IPS-20b (cell line): ENCODE measurements around the gene SLC22A6.

Source experiments
- H3K27ac ChIP-seq: one replicate; pipeline ENCODE4 v1.5.1; 2013; ENCODE audit warnings: low read length
- H3K27me3 ChIP-seq: 2 replicates; pipeline ENCODE4 v1.6.1; 2013; ENCODE audit warnings: mild to moderate bottlenecking, low read length, inconsistent platforms; ENCODE audit not compliant: insufficient read depth
- H3K36me3 ChIP-seq: 2 replicates; pipeline ENCODE4 v1.6.1; 2013; ENCODE audit warnings: low read depth, mild to moderate bottlenecking, inconsistent platforms, low read length, moderate library complexity; ENCODE audit not compliant: insufficient read depth
- H3K4me1 ChIP-seq: 2 replicates; pipeline ENCODE4 v1.6.1; 2013; ENCODE audit warnings: mild to moderate bottlenecking, control low read depth, inconsistent platforms, low read length, moderate library complexity; ENCODE audit not compliant: insufficient read depth
- H3K4me3 ChIP-seq: 2 replicates; pipeline ENCODE4 v1.5.1; 2013; ENCODE audit warnings: mild to moderate bottlenecking, low read length, inconsistent platforms
- H3K9ac ChIP-seq: 2 replicates; pipeline ENCODE4 v1.6.1; 2013; ENCODE audit warnings: low read depth, mild to moderate bottlenecking, inconsistent platforms, low read length, moderate library complexity
- H3K9me3 ChIP-seq: 2 replicates; pipeline ENCODE4 v1.6.1; 2013; ENCODE audit warnings: mild to moderate bottlenecking, low read depth, low read length, inconsistent platforms; ENCODE audit not compliant: insufficient read depth

The SLC22A6 gene

DNA sequence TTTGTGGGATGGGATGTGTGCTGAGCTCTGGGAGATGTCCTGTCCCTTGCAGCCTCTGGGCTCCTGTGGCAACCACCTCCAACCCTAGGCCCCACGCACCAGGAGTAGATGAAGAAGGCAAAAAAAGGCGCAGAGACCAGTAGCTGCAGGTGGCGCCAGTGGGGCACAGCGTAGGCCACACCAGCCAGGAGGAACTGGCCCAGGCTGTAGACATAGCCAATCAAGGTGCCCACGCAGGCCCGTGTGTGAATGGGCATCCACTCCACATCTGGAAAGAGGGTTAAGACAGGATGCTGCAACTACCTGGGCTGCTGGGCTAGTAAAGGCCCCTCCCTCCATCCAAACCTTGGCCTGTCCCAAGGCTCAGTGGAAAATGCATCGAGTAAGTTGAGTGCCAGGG is 3.0 kb downstream of the SLC22A6 start:
- Histone ChIP-seq H3K9ac (no peak overlapping the region), H3K4me1 (no peaks in the 10 kb centered on the region), H3K36me3 (no peaks in the 10 kb centered on the region), H3K27ac (no peak overlapping the region), H3K9me3 (no peaks in the 10 kb centered on the region), H3K27me3 (no peaks in the 10 kb centered on the region), H3K4me3 (no peak overlapping the region)

DNA sequence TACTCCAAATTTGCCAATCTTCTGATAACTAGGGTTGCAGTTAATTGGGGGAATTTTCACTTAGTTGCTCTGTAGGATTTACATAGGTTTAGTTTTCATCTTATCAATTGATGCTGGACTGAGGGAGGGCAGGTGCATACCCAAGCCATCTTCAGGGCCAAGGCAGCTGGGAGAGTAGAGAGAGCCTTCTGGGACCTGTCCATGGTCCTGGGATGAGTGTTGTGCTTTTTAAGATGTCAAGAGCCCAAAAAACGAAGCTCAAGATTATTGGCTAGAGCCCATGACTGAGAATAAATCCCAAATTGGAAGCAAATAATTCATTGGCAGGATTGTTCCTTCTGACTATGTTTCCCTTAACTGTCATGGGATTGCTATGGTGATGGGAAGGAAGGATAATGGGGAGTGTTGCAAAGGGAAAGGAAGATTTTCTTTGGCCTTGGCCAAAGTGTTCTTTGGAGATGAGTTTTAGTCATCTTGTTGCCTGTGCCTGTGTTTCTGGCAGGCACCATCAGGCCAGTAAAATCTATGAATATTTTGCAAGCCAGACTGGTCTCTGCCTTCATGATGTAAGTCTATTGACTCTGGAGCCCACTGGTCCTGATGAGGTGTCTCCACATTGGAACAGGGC is 4.5 kb downstream of the SLC22A6 start:
- H3K36me3 ChIP-seq: no peaks in the 10 kb centered on the region
- no peaks in the 10 kb centered on the region for H3K4me1 ChIP-seq
- H3K4me3 ChIP-seq: no peak overlapping the region
- no peaks in the 10 kb centered on the region for H3K9me3 ChIP-seq
- peaks cover 5% of the 10 kb centered on the region; the same call in 1 of the 2 replicates for H3K27me3 ChIP-seq
- H3K9ac ChIP-seq: no peak overlapping the region
- no peak overlapping the region for H3K27ac ChIP-seq

- Histone ChIP-seq H3K9ac (no peak overlapping the region), H3K9me3 (no peaks in the 10 kb centered on the region), H3K27ac (no peak overlapping the region), H3K4me3 (no peak overlapping the region), H3K4me1 (peaks cover 4% of the 10 kb centered on the region; the same call in 1 of the 2 replicates), H3K27me3 (peaks cover 16% of the 10 kb centered on the region), H3K36me3 (no peaks in the 10 kb centered on the region)
Observed at GRCh38 chr11:62976109-62976508, 8.7 kb downstream of the SLC22A6 start.

- no peak overlapping the region for H3K4me3 ChIP-seq
- H3K27me3 ChIP-seq: peaks cover 16% of the 10 kb centered on the region
- no peaks in the 10 kb centered on the region for H3K36me3 ChIP-seq
- no peak overlapping the region for H3K27ac ChIP-seq
- no peak overlapping the region for H3K9ac ChIP-seq
- no peaks in the 10 kb centered on the region for H3K9me3 ChIP-seq
- H3K4me1 ChIP-seq: peaks cover 4% of the 10 kb centered on the region; the same call in 1 of the 2 replicates
Observed at GRCh38 chr11:62974848-62975522, 9.8 kb downstream of the SLC22A6 start.

DNA sequence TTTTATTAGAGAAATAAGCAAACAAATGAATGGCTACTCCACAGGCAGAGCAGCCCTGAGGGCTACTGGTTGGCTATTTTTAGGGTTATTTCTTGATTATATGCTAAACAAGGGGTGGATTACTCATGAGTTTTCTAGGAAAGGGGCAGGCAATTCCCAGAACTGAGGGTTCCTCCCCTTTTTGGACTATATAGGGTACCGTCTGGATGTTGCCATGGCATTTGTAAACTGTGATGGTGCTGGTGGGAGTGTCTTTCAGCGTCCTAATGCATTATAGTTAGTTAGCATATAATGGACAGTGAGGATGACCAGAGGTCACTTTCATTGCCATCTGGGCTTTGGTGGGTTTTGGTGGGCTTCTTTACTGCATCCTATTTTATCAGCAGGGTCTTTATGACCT is 19.2 kb downstream of the SLC22A6 start:
- Histone ChIP-seq H3K9me3 (no peaks in the 10 kb centered on the region), H3K27ac (no peak overlapping the region), H3K9ac (no peak overlapping the region), H3K4me3 (no peak overlapping the region), H3K27me3 (no peaks in the 10 kb centered on the region), H3K4me1 (no peaks in the 10 kb centered on the region), H3K36me3 (no peaks in the 10 kb centered on the region)

- Histone ChIP-seq H3K9ac (no peak overlapping the region), H3K4me3 (no peak overlapping the region), H3K9me3 (no peaks in the 10 kb centered on the region), H3K4me1 (no peaks in the 10 kb centered on the region), H3K27ac (no peak overlapping the region), H3K36me3 (no peaks in the 10 kb centered on the region), H3K27me3 (no peaks in the 10 kb centered on the region)
Observed at GRCh38 chr11:62962391-62962790, 22.4 kb downstream of the SLC22A6 start.

DNA sequence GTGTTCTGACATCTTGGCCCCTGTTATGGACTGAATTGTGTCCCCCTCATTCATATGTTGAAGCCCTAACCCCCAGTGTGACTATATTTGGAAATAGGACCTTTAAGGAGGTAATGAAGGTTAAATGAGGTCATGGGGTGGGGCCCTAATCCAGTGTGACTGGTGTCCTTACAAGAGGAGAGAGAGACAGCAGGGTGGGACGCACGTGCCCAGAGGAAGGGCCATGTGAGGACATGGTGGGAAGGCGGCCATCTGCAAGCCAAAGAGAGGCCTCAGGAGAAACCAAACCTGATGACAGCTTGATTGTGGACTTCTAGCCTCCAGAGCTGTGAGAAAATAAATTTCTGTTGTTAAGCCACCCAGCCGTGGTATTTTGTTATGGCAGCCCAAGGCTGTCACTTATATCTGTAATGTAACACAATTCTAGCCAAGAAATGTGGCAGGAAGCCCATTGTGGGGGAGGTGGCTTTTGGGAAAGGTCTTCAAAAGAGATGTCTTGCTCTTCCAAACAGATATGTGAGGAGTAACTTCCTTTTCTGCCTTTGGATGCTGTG is 23.7 kb downstream of the SLC22A6 start:
- Histone ChIP-seq H3K9me3 (no peaks in the 10 kb centered on the region), H3K9ac (no peak overlapping the region), H3K27me3 (no peaks in the 10 kb centered on the region), H3K27ac (no peak overlapping the region), H3K36me3 (no peaks in the 10 kb centered on the region), H3K4me1 (no peaks in the 10 kb centered on the region), H3K4me3 (no peak overlapping the region)

DNA sequence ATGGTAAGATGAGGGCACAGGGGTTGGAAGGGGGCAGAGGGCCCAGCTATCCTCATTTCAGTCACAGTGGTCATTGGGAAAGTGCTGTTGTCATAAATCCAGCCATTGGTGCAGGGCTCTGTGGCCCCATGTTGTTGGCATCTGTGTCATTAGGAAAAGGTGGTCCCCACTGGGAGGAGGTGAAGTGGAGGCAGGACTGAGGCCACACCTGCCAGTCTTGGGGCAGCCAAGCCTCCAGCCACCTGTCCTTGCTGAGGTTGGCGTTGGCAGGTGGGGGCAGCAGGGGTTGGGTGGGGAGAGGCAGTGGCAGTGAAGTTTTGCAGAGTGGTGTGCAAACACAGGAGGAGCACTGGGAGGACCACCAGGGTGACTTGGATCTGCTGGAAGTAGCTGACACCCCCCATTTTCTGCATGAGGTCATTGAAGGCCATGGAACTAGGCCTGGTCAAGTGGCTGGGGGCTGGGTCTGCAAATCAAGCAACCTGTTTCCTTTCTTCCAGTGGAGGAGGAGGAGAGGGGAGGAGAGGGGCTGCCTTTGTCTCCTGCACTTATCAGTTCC is 25.3 kb downstream of the SLC22A6 start:
- no peak overlapping the region for H3K27ac ChIP-seq
- no peaks in the 10 kb centered on the region for H3K27me3 ChIP-seq
- no peak overlapping the region for H3K9ac ChIP-seq
- no peak overlapping the region for H3K4me3 ChIP-seq
- no peaks in the 10 kb centered on the region for H3K4me1 ChIP-seq
- no peaks in the 10 kb centered on the region for H3K9me3 ChIP-seq
- H3K36me3 ChIP-seq: no peaks in the 10 kb centered on the region

- H3K4me1 ChIP-seq: no peaks in the 10 kb centered on the region
- H3K4me3 ChIP-seq: no peak overlapping the region
- no peaks in the 10 kb centered on the region for H3K27me3 ChIP-seq
- no peaks in the 10 kb centered on the region for H3K36me3 ChIP-seq
- no peak overlapping the region for H3K9ac ChIP-seq
- H3K9me3 ChIP-seq: no peaks in the 10 kb centered on the region
- no peak overlapping the region for H3K27ac ChIP-seq
Observed at GRCh38 chr11:62958547-62959421, 26.0 kb downstream of the SLC22A6 start.

- H3K27ac ChIP-seq: no peak overlapping the region
- no peaks in the 10 kb centered on the region for H3K4me1 ChIP-seq
Observed at GRCh38 chr11:62957147-62957546, 27.6 kb downstream of the SLC22A6 start.

GRCh38 chr11:62954478-62954877 is 30.3 kb downstream of the SLC22A6 start:
- Histone ChIP-seq H3K4me1 (no peaks in the 10 kb centered on the region), H3K27me3 (no peaks in the 10 kb centered on the region), H3K4me3 (no peak overlapping the region), H3K36me3 (no peaks in the 10 kb centered on the region), H3K27ac (no peak overlapping the region), H3K9ac (no peak overlapping the region), H3K9me3 (no peaks in the 10 kb centered on the region)

More at GRCh38 chr11:62957147-62957546, 27.6 kb downstream of the SLC22A6 start:
- Histone ChIP-seq H3K27me3 (no peaks in the 10 kb centered on the region), H3K9me3 (no peaks in the 10 kb centered on the region), H3K4me3 (no peak overlapping the region), H3K36me3 (no peaks in the 10 kb centered on the region), H3K9ac (no peak overlapping the region)
